Mammary epithelial cell (primary cell): ENCODE data around the gene ZNF83.

Experiments used
- CTCF ChIP-seq, 2 donors: IDR thresholded peaks in 1 of 2; conservative IDR thresholded peaks in 1 of 2; 2 replicates each; pipeline ENCODE4 v1.5.1; 2011 to 2012; ENCODE audit warnings: inconsistent platforms in 2 of 2, low read length in 2 of 2, mild to moderate bottlenecking in 2 of 2, control low read depth in 1 of 2, low read depth in 1 of 2; ENCODE audit not compliant: insufficient read depth in 1 of 2; ENCODE audit errors: extremely low read depth in 1 of 2
- EZH2 ChIP-seq: IDR thresholded peaks from 2 replicates; pipeline ENCODE4 v1.6.1; 2012; ENCODE audit warnings: low read length, inconsistent platforms, borderline replicate concordance

GRCh38 chr19:52622261-52622660 lies 15.9 kb downstream of the ZNF83 start:
- TF ChIP-seq CTCF (conservative IDR thresholded peaks at IDR 0.05 in 1 of 2, IDR thresholded peaks at IDR 0.05 in 1 of 2; ENCODE audit: extremely low read depth in 1 of 2, insufficient read depth in 1 of 2, low read depth in 1 of 2, low read length in 2 of 2): no peak
- TF ChIP-seq EZH2: no peak
